ENCODE data around the gene TEAD4. TPM values are rescaled to one million over a fixed set of nuclear protein-coding genes. Genes with fewer than 3 reads are reported as not detected.

TEAD4 gene
- total RNA-seq, 2 experiments from 2014 or later, result not detected

- no peak for DNase-seq (ENCODE audit: low spot score)
- BruUV-seq (replicated peaks), result no TSS peak
- no peaks in the 10 kb centered on the region for H3K79me2 ChIP-seq (ENCODE audit: insufficient read depth, low read depth, low read length)
- no peak overlapping the region for H3K4me3 ChIP-seq (ENCODE audit: low read depth, low read length, poor library complexity, severe bottlenecking)
- H3K36me3 ChIP-seq (ENCODE audit: insufficient read depth, low read length), result no peaks in the 10 kb centered on the region
- H4K20me1 ChIP-seq (ENCODE audit: insufficient read depth, low read length), result no peaks in the 10 kb centered on the region
- ChIA-PET CTCF (ENCODE audit: unreplicated experiment) (no interaction called here), POLR2A (no interaction called here)
- H3K27ac ChIP-seq (ENCODE audit: low read depth, low read length, poor library complexity, severe bottlenecking), result no peak overlapping the region
- H3K9me3 ChIP-seq (ENCODE audit: low read length), result no peaks in the 10 kb centered on the region
- H3K4me1 ChIP-seq (ENCODE audit: insufficient read depth, low read length, poor library complexity, severe bottlenecking), result no peaks in the 10 kb centered on the region
- H3K9me2 ChIP-seq (ENCODE audit: insufficient read depth, low read length), result no peaks in the 10 kb centered on the region
- H2AFZ ChIP-seq (ENCODE audit: low read length), result no peak overlapping the region
- H3K4me2 ChIP-seq (ENCODE audit: low read length), result no peak overlapping the region
- no peak for TF ChIP-seq EZH2phosphoT487 (IDR thresholded peaks at IDR 0.05; ENCODE audit: borderline replicate concordance, low read depth, low read length)
- no peak for TF ChIP-seq CTCF (conservative IDR thresholded peaks at IDR 0.05; ENCODE audit: low read length)
- intact Hi-C loops (cut with micrococcal nuclease; ENCODE audit: unreplicated experiment), result no loop called here
Measured at GRCh38 chr12:3049176-3049575, 90.0 kb downstream of the TEAD4 start.

GRCh38 chr12:3049611-3050249 is 90.5 kb downstream of the TEAD4 start:
- Histone ChIP-seq H4K20me1 (ENCODE audit: insufficient read depth, low read length) (no peaks in the 10 kb centered on the region), H3K4me1 (ENCODE audit: insufficient read depth, low read length, poor library complexity, severe bottlenecking) (no peaks in the 10 kb centered on the region), H3K36me3 (ENCODE audit: insufficient read depth, low read length) (no peaks in the 10 kb centered on the region), H3K79me2 (ENCODE audit: insufficient read depth, low read depth, low read length) (no peaks in the 10 kb centered on the region), H2AFZ (ENCODE audit: low read length) (no peak overlapping the region), H3K9me2 (ENCODE audit: insufficient read depth, low read length) (no peaks in the 10 kb centered on the region), H3K4me3 (ENCODE audit: low read depth, low read length, poor library complexity, severe bottlenecking) (no peak overlapping the region), H3K27ac (ENCODE audit: low read depth, low read length, poor library complexity, severe bottlenecking) (no peak overlapping the region), H3K9me3 (ENCODE audit: low read length) (no peaks in the 10 kb centered on the region), H3K4me2 (ENCODE audit: low read length) (no peak overlapping the region)
- no TSS peak for BruUV-seq (replicated peaks)
- peak; percentile 17 for DNase-seq (ENCODE audit: low spot score)
- CTCF ChIA-PET (ENCODE audit: unreplicated experiment), result no interaction called here
- intact Hi-C loops (cut with micrococcal nuclease; ENCODE audit: unreplicated experiment), result no loop called here
- no peak for TF ChIP-seq EZH2phosphoT487 (IDR thresholded peaks at IDR 0.05; ENCODE audit: borderline replicate concordance, low read depth, low read length)
- no peak for TF ChIP-seq CTCF (conservative IDR thresholded peaks at IDR 0.05; ENCODE audit: low read length)
- POLR2A ChIA-PET, result no interaction called here

GRCh38 chr12:3054374-3054773 is 95.2 kb downstream of the TEAD4 start:
- ChIA-PET POLR2A (interaction anchor here (1.2 kb wide), 1 partner anchor 13 kb away, joined by 5 read pairs; no protein-coding TSS in a partner anchor), CTCF (ENCODE audit: unreplicated experiment) (no interaction called here)
- Histone ChIP-seq H4K20me1 (ENCODE audit: insufficient read depth, low read length) (no peaks in the 10 kb centered on the region), H3K9me2 (ENCODE audit: insufficient read depth, low read length) (no peaks in the 10 kb centered on the region), H3K9me3 (ENCODE audit: low read length) (no peaks in the 10 kb centered on the region), H3K4me2 (ENCODE audit: low read length) (no peak overlapping the region), H3K27ac (ENCODE audit: low read depth, low read length, poor library complexity, severe bottlenecking) (no peak overlapping the region), H3K4me3 (ENCODE audit: low read depth, low read length, poor library complexity, severe bottlenecking) (no peak overlapping the region), H3K36me3 (ENCODE audit: insufficient read depth, low read length) (no peaks in the 10 kb centered on the region), H3K4me1 (ENCODE audit: insufficient read depth, low read length, poor library complexity, severe bottlenecking) (no peaks in the 10 kb centered on the region), H2AFZ (ENCODE audit: low read length) (no peak overlapping the region), H3K79me2 (ENCODE audit: insufficient read depth, low read depth, low read length) (no peaks in the 10 kb centered on the region)
- BruUV-seq (replicated peaks), result no TSS peak
- intact Hi-C loops (cut with micrococcal nuclease; ENCODE audit: unreplicated experiment), result no loop called here
- DNase-seq (ENCODE audit: low spot score), result no peak
- TF ChIP-seq CTCF (conservative IDR thresholded peaks at IDR 0.05; ENCODE audit: low read length), result no peak
- TF ChIP-seq EZH2phosphoT487 (IDR thresholded peaks at IDR 0.05; ENCODE audit: borderline replicate concordance, low read depth, low read length), result no peak

Measured in OCI-LY7 (cell line).